Trophoblast cell (in vitro differentiated cells and primary cell): ENCODE measurements around the gene LHX1.

ENCODE experiments used
- DNase-seq, 2 donors: peaks; one replicate each; pipeline ENCODE4 v3.0.0-alpha.2; 2016
- H2AFZ ChIP-seq: 2 replicates; pipeline ENCODE4 v1.6.1; 2013; ENCODE audit warnings: low read length, moderate library complexity, mild to moderate bottlenecking; ENCODE audit not compliant: insufficient read depth, poor library complexity
- H2AK5ac ChIP-seq: 2 replicates; pipeline ENCODE4 v1.6.1; 2013; ENCODE audit warnings: mild to moderate bottlenecking, low read length
- H2BK120ac ChIP-seq: 2 replicates; pipeline ENCODE4 v1.6.1; 2013; ENCODE audit warnings: low read length, mild to moderate bottlenecking, moderate library complexity; ENCODE audit not compliant: insufficient read depth, poor library complexity
- H2BK12ac ChIP-seq: 2 replicates; pipeline ENCODE4 v1.6.1; 2013; ENCODE audit warnings: mild to moderate bottlenecking, low read length, moderate library complexity
- H2BK5ac ChIP-seq: 2 replicates; pipeline ENCODE4 v1.6.1; 2013; ENCODE audit warnings: low read length, low read depth, moderate library complexity, mild to moderate bottlenecking; ENCODE audit not compliant: poor library complexity
- H3K14ac ChIP-seq: 2 replicates; pipeline ENCODE4 v1.6.1; 2013; ENCODE audit warnings: mild to moderate bottlenecking, low read length
- H3K18ac ChIP-seq: 2 replicates; pipeline ENCODE4 v1.6.1; 2013; ENCODE audit warnings: mild to moderate bottlenecking, low read length
- H3K23ac ChIP-seq: 2 replicates; pipeline ENCODE4 v1.6.1; 2013; ENCODE audit warnings: low read length
- H3K27ac ChIP-seq: 2 replicates; pipeline ENCODE4 v1.5.1; 2013; ENCODE audit warnings: low read depth, mild to moderate bottlenecking, inconsistent platforms, low read length, moderate library complexity
- H3K27me3 ChIP-seq: 2 replicates; pipeline ENCODE4 v1.6.1; 2013; ENCODE audit warnings: inconsistent platforms, mild to moderate bottlenecking, low read length, moderate library complexity; ENCODE audit not compliant: insufficient read depth
- H3K36me3 ChIP-seq, 2 experiments: 1 replicate in 1 of 2; 2 replicates in 1 of 2; pipeline ENCODE4 v1.6.1; 2013; ENCODE audit warnings: low read length in 2 of 2, mild to moderate bottlenecking in 2 of 2, moderate library complexity in 1 of 2; ENCODE audit not compliant: insufficient read depth in 2 of 2, control insufficient read depth in 1 of 2
- H3K4ac ChIP-seq: 2 replicates; pipeline ENCODE4 v1.6.1; 2013; ENCODE audit warnings: low read depth, mild to moderate bottlenecking, low read length, moderate library complexity
- H3K4me1 ChIP-seq, 2 experiments: 1 replicate in 1 of 2; 2 replicates in 1 of 2; pipeline ENCODE4 v1.6.1; 2013; ENCODE audit warnings: low read length in 2 of 2, mild to moderate bottlenecking in 2 of 2, moderate library complexity in 1 of 2; ENCODE audit not compliant: insufficient read depth in 2 of 2, control insufficient read depth in 1 of 2
- H3K4me2 ChIP-seq: 2 replicates; pipeline ENCODE4 v1.6.1; 2013; ENCODE audit warnings: inconsistent platforms, mild to moderate bottlenecking, low read length, moderate library complexity
- H3K4me3 ChIP-seq: 2 replicates; pipeline ENCODE4 v1.5.1; 2013; ENCODE audit warnings: mild to moderate bottlenecking, low read depth, low read length, inconsistent platforms
- H3K79me1 ChIP-seq: one replicate; pipeline ENCODE4 v1.6.1; 2013; ENCODE audit warnings: low read length
- H3K79me2 ChIP-seq: 2 replicates; pipeline ENCODE4 v1.6.1; 2013; ENCODE audit warnings: low read length, mild to moderate bottlenecking; ENCODE audit not compliant: control insufficient read depth, insufficient read depth, poor library complexity
- H3K9ac ChIP-seq: 2 replicates; pipeline ENCODE4 v1.6.1; 2013; ENCODE audit warnings: mild to moderate bottlenecking, low read length
- H3K9me3 ChIP-seq: 2 replicates; pipeline ENCODE4 v1.6.1; 2013; ENCODE audit warnings: low read depth, mild to moderate bottlenecking, control low read depth, inconsistent platforms, low read length; ENCODE audit not compliant: insufficient read depth
- H4K12ac ChIP-seq: 2 replicates; pipeline ENCODE4 v1.6.1; 2013; ENCODE audit warnings: low read depth, mild to moderate bottlenecking, low read length, moderate library complexity
- H4K8ac ChIP-seq: 2 replicates; pipeline ENCODE4 v1.6.1; 2013; ENCODE audit warnings: low read depth, mild to moderate bottlenecking, low read length, moderate library complexity
- H4K91ac ChIP-seq: one replicate; pipeline ENCODE4 v1.6.1; 2013; ENCODE audit warnings: low read depth, mild to moderate bottlenecking, low read length, moderate library complexity
- WGBS: extraction: QIAGEN DNeasy Blood & Tissue Kit; methylation state at CpG from one replicate; pipeline ENCODE4 v1.1.7; 2013; ENCODE audit warnings: missing lambda C conversion rate; ENCODE audit not compliant: insufficient read length, insufficient coverage; ENCODE audit errors: extremely low coverage; 5-methylcytosine and 5-hydroxymethylcytosine counted together

The LHX1 gene

DNA sequence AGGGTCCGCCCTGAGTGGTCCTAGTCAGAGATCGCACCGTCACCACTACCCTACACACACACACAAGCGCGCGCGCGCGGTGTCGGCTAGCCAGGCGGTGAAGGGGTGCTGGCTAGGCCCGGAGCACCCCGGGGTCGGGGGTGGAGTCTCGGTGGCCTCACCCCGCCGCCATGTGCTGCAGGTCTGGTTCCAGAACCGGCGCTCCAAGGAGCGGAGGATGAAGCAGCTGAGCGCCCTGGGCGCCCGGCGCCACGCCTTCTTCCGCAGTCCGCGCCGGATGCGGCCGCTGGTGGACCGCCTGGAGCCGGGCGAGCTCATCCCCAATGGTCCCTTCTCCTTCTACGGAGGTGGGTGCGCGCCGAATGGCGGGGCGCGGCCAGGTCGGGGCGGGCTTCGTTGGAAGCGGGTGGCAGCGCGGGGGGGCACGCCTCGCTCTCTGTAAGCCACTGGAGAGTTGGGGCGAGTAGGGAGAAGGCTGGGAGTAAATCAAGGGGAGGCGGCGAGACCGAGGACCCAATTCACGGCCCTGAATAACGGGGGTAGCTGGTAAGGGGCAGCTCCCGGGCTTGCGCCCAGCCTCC lies 4.8 kb downstream of the LHX1 start:
- Histone ChIP-seq H4K12ac (no peak overlapping the region), H3K9me3 (peaks cover 15% of the 10 kb centered on the region), H3K27me3 (peaks cover 83% of the 10 kb centered on the region), H3K4me3 (peak overlapping the region; percentile 19), H3K36me3 (no peaks in the 10 kb centered on the region), H4K8ac (no peak overlapping the region), H2AK5ac (no peak overlapping the region), H4K91ac (no peak overlapping the region), H2BK120ac (no peak overlapping the region), H3K23ac (no peak overlapping the region), H3K18ac (no peak overlapping the region), H3K14ac (no peak overlapping the region), H2AFZ (no peak overlapping the region), H3K4me2 (peak overlapping the region; percentile 61), H3K79me2 (no peaks in the 10 kb centered on the region), H3K4me1 (peaks cover 21% of the 10 kb centered on the region in 2 experiments), H2BK12ac (no peak overlapping the region), H3K4ac (no peak overlapping the region), H3K27ac (no peak overlapping the region), H3K9ac (no peak overlapping the region), H2BK5ac (no peak overlapping the region), H3K79me1 (no peaks in the 10 kb centered on the region)
- no CpG with 5 or more reads among the region's 57 CpGs for WGBS
- DNase-seq = peak in 1 of 2 donors; percentile 12

GRCh38 chr17:36942631-36943125 lies 5.4 kb downstream of the LHX1 start:
- Histone ChIP-seq H3K4ac (no peak overlapping the region), H2BK12ac (no peak overlapping the region), H3K14ac (no peak overlapping the region), H3K23ac (no peak overlapping the region), H3K79me1 (no peaks in the 10 kb centered on the region), H3K4me1 (peaks cover 18 to 20% of the 10 kb centered on the region in 2 experiments), H3K4me3 (no peak overlapping the region), H4K12ac (no peak overlapping the region), H2AK5ac (no peak overlapping the region), H3K27me3 (peaks cover 83% of the 10 kb centered on the region), H3K9ac (no peak overlapping the region), H3K27ac (no peak overlapping the region), H4K91ac (no peak overlapping the region), H3K79me2 (no peaks in the 10 kb centered on the region), H2BK120ac (no peak overlapping the region), H3K9me3 (peaks cover 14% of the 10 kb centered on the region), H3K18ac (no peak overlapping the region), H2AFZ (peak overlapping the region; percentile 17), H4K8ac (no peak overlapping the region), H3K36me3 (no peaks in the 10 kb centered on the region), H2BK5ac (no peak overlapping the region), H3K4me2 (peak overlapping the region; percentile 61)
- no CpG with 5 or more reads among the region's 59 CpGs for WGBS
- DNase-seq = no peak

DNA sequence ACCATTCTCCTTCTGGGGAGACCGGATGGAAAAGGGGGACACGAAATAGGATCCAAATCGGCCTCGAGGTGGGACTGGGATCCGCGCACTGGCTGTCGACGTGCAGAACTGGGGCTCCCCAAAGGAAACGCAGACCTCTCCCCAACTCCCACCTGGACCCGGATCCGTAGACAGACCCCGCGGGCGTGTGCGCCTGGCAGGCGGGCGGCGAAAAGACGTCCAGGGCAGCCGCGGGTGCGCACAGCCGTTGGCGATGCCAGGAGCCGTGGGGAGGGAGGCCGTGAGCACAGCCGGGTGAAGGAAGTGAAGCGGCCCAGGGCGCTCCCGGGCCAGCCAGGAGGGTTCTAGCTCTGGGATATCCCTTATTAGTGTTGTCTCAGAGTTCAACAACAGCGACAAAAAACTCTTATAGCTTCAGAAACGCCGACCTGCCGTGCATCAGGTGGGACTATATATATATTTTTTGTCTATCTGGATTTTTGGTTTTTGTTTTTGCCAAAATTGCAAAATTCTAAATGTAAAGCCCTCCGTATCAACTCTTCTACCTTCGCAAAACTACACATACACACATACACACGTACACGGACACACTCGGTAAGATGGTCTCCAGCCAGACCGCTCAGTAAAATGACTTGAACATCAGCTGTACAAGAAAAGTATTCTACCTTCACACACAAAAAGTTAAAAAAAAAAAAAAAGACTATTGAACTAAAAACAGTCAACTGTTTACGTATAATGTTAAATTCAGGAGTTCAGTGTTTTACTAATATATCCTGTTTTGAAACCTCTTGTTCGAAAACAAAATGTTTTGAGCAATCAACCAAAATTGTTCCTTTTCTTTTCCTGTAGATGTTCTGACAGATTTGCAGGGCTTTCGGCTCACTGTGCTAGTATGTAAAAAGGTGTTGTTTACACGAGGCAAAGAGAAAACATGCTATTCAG lies 6.2 kb downstream of the LHX1 start:
- H3K23ac ChIP-seq = no peak overlapping the region
- WGBS = no CpG with 5 or more reads among the region's 44 CpGs

DNA sequence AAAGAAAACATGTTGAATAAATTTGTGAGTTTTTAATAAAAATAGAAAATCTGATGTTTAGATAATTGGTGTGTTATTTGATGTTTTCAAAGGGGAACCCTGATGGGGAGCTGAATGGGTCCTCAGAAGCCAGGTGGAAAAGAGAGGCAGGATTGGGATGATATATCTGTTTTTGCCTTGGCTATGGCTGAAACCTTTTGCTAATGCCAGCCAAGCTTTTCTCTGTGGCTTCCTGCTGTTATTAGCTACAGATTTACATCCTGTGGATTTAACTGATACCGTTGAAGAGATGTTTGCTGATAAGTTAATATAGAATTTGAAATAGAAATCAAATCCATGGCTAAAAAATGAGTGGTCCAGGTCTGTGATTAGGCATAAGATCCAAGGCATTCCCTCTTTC lies 7.3 kb downstream of the LHX1 start:
- peaks cover 5% of the 10 kb centered on the region for H3K79me2 ChIP-seq
- no peak overlapping the region for H3K18ac ChIP-seq
- H3K9me3 ChIP-seq = peaks cover 14% of the 10 kb centered on the region
- no peak overlapping the region for H2AK5ac ChIP-seq
- no peak for DNase-seq
- H3K4ac ChIP-seq = no peak overlapping the region
- H3K14ac ChIP-seq = no peak overlapping the region
- WGBS = no CpG with 5 or more reads among the region's 1 CpG
- no peak overlapping the region for H3K23ac ChIP-seq
- no peak overlapping the region for H2BK5ac ChIP-seq
- no peak overlapping the region for H4K12ac ChIP-seq
- no peak overlapping the region for H3K9ac ChIP-seq
- H3K79me1 ChIP-seq = peaks cover 9% of the 10 kb centered on the region
- H3K4me1 ChIP-seq = peaks cover 17% of the 10 kb centered on the region in 2 experiments
- H4K8ac ChIP-seq = no peak overlapping the region
- H3K4me2 ChIP-seq = no peak overlapping the region
- no peak overlapping the region for H2AFZ ChIP-seq
- H3K27me3 ChIP-seq = peaks cover 69% of the 10 kb centered on the region
- H2BK120ac ChIP-seq = no peak overlapping the region
- no peak overlapping the region for H3K4me3 ChIP-seq
- no peak overlapping the region for H4K91ac ChIP-seq
- no peak overlapping the region for H3K27ac ChIP-seq
- H3K36me3 ChIP-seq = no peaks in the 10 kb centered on the region
- no peak overlapping the region for H2BK12ac ChIP-seq

More for the DNA sequence above, 6.2 kb downstream of the LHX1 start:
- H4K91ac ChIP-seq = no peak overlapping the region
- no peak overlapping the region for H4K8ac ChIP-seq
- H2AFZ ChIP-seq = no peak overlapping the region
- H3K27ac ChIP-seq = no peak overlapping the region
- H3K4me1 ChIP-seq = peaks cover 19 to 20% of the 10 kb centered on the region in 2 experiments
- no peak overlapping the region for H2BK12ac ChIP-seq
- H3K4me3 ChIP-seq = no peak overlapping the region
- H2BK120ac ChIP-seq = no peak overlapping the region
- no peak overlapping the region for H3K18ac ChIP-seq
- H3K79me2 ChIP-seq = no peaks in the 10 kb centered on the region
- no peak overlapping the region for H4K12ac ChIP-seq
- H2AK5ac ChIP-seq = no peak overlapping the region
- peaks cover 14% of the 10 kb centered on the region for H3K9me3 ChIP-seq
- no peak overlapping the region for H3K4ac ChIP-seq
- H3K79me1 ChIP-seq = peaks cover 4% of the 10 kb centered on the region
- no peaks in the 10 kb centered on the region for H3K36me3 ChIP-seq
- H3K14ac ChIP-seq = no peak overlapping the region
- no peak for DNase-seq
- H3K9ac ChIP-seq = no peak overlapping the region
- no peak overlapping the region for H2BK5ac ChIP-seq
- no peak overlapping the region for H3K4me2 ChIP-seq
- H3K27me3 ChIP-seq = peaks cover 79% of the 10 kb centered on the region
